Stimulated activated CD4-positive, alpha-beta T cell treated with anti-CD3 and anti-CD28 coated beads, Interleukin-2, amount 100 ng/mL, for 48 hours (primary cell): ENCODE measurements around the gene PRRC2B.
"Not testable (repeated sequence)": the region's sequence is repeated elsewhere in the genome, so short reads cannot be mapped to it uniquely, and the experiment has no call there.

Experiments used
- DNase-seq, 2 donors: peaks; one replicate each; pipeline ENCODE4 v3.0.0-alpha.2; 2020

The PRRC2B gene

DNA sequence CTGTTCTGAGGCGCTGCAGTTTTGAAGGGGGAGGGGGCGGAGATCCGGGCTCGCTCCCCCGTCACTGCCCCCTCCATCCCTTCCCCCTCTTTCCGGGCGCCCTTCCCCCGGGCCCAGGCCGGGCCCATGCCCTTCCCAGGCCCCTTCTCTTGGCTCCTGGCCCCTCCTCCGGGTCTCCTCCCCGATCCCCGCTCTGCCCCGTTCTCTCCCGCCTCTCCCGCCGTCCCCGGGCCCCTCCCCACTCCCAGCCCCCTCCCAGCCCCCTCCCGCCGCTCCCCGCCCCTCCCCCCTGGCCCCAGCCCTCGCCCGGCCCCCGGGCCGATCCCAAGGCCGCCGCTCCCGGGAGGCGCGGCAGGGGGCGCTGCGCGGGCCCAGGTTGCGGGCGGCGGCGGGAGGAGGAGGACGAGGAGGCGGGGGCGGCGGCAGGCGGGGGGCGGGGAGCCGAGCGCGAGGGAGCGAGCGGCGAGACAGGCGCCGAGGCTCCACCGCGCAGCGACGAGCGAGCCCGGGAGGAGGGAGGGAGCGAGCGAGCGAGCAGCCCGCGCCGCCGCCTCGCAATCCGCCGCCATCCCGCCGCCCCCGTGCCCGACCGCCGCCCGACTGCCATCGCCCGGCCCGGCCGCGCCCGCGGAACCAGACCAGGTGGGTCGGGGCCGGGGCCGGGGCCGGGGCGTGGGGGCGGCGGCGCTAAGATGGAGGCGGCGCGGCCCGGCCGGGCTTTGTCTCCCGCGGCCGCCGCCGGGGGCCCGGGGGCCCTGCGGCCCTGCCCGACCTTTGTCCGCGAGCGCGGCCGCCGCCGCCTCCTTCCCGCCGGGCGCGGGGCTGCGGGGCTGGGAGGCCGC, at the start of gene PRRC2B:
Gene PRRC2B, plus strand, starts transcription at position 465 of the 842 bp plus-strand sequence. CDS start 36,059 bp downstream, outside the sequence.
- DNase-seq = peak; percentile 76 to 89

GRCh38 chr9:131344931-131345535, 48.9 kb upstream of the PRRC2B start:
- not testable (repeated sequence) for DNase-seq

DNA sequence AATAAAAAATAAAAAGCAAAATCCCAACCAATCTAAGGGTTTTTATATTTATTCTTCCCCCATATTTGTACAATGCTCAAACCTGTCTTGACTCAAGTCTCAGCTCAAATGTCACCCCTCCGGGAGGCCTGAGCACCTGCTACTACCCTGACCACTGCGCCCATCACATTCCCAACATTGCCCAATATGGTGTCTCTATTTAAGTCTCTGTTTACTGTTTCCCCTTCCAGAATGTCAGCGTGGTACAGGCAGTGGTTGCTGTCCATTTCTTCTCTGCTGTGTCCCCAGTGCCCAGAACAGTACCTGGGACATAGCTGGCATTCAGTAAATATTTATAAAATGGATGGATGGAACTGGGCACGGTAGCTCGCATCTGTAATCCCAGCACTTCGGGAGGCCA, 47.3 kb upstream of the PRRC2B start:
- no peak for DNase-seq

GRCh38 chr9:131347376-131348020, 46.4 kb upstream of the PRRC2B start:
- no peak for DNase-seq

GRCh38 chr9:131348631-131349521, 45.0 kb upstream of the PRRC2B start:
- DNase-seq = no peak

- no peak for DNase-seq
Observed at GRCh38 chr9:131349522-131349880, 44.4 kb upstream of the PRRC2B start.

DNA sequence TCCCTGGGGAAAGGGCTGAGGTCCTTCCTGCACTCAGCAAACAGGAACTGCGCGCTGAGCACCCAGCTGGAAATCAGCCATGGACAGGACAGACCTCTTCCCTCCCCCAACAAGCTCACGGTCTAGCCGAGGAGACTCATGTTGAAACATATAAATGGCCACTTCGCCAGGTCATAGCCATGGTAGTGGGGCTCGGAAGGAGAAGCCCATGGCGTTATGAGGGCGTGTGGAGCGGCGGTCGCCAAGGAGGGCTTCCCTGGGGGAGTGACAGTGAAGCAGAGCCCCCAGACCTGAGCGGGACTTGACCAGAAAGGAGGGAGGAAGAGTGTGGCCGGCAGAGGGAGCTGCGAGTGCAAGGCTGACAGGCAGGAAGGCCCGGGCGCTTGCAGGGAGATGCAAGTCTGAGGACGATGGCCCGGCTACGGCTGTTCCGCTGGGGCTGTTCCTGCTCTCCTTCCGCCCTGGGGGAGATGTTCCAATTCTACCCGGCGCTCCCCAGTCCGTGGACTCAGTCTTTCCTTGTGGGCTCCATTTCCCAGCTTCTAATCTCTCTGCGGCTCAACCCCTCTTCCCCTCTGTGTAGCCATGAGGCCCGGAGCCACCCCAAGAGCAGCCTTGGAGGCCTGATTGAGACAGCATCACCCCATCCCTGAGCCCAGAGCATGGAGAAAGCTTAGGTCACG, 43.9 kb upstream of the PRRC2B start:
- peak; percentile 86 to 89 for DNase-seq

- not testable (repeated sequence) for DNase-seq
Observed at GRCh38 chr9:131356479-131356878, 37.4 kb upstream of the PRRC2B start.

DNA sequence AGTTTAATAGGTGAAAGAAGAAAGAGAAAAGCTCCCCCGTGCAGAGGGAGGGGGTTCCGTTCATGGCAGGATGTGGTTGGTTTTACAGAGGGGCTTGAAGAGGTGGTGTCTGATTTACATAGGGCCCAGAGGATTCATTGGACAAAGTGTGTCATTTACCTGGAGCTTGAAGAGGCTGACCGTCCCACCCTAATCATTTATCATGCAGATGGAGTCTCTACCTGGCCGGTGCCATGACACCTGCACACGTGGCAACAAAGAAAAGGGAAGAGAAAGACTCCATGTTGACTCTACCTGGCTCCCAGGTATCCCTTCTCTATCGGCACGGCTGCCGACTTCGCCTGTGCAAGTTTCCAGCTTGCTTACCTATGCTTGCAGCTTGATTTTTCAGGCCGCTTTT, 35.3 kb upstream of the PRRC2B start:
- DNase-seq = no peak

- DNase-seq = no peak
Observed at GRCh38 chr9:131361202-131361833, 32.6 kb upstream of the PRRC2B start.

DNA sequence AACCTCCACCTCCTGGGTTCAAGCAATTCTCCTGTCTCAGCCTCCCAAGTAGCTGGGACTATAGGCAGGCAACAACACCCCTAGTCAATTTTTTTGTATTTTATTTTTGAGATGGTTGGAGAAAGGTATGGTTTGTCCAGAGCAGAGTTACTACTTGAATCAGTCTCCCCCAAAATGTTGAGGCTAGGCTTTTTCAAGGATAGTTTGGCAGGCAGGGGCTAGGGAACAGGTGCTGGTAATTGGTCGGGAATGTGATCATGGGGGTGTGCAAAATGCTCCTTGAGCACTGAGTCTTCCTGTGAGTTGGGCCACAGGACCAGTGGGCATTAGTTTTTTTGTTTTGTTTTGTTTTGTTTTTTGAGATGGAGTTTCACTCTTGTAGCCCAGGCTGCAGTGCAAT, 28.3 kb upstream of the PRRC2B start:
- no peak for DNase-seq

DNA sequence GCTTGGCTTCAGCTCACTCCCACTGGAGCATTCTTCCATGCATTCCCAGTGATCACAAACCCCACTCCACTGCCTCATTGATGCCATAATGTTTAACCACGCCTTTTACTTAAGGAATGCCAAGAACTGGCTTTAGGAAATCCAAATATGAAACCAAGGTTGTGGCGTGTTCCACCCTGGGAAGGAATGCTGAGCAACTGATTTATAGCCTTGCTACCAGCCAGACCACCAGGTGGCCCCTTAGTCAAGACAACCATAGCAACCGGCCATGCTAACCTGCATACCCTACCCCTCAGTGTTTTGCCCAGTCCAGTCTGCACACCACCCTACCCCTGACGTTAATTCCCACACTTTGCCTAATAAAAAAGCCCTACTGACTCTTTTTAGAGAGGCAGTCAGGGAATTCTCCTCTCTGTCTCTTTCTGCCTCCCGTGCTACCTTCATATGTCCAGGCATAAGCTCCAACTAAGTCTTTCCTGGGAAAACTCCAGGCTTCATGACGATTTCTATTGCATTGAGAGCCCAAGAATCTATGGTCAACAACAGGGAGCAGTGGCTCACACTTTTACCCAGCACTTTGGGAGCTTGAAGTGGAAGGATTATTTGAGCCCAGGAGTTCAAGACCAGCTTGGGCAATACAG, 27.0 kb upstream of the PRRC2B start:
- DNase-seq = no peak

GRCh38 chr9:131367450-131367849, 26.4 kb upstream of the PRRC2B start:
- DNase-seq = no peak

- DNase-seq = no peak
Observed at GRCh38 chr9:131370638-131371037, 23.2 kb upstream of the PRRC2B start.

- DNase-seq = not testable (repeated sequence)
Observed at GRCh38 chr9:131372599-131372973, 21.3 kb upstream of the PRRC2B start.

- DNase-seq = not testable (repeated sequence)
Observed at GRCh38 chr9:131374638-131375037, 19.2 kb upstream of the PRRC2B start.

- no peak for DNase-seq
Observed at GRCh38 chr9:131379056-131379455, 14.8 kb upstream of the PRRC2B start.

DNA sequence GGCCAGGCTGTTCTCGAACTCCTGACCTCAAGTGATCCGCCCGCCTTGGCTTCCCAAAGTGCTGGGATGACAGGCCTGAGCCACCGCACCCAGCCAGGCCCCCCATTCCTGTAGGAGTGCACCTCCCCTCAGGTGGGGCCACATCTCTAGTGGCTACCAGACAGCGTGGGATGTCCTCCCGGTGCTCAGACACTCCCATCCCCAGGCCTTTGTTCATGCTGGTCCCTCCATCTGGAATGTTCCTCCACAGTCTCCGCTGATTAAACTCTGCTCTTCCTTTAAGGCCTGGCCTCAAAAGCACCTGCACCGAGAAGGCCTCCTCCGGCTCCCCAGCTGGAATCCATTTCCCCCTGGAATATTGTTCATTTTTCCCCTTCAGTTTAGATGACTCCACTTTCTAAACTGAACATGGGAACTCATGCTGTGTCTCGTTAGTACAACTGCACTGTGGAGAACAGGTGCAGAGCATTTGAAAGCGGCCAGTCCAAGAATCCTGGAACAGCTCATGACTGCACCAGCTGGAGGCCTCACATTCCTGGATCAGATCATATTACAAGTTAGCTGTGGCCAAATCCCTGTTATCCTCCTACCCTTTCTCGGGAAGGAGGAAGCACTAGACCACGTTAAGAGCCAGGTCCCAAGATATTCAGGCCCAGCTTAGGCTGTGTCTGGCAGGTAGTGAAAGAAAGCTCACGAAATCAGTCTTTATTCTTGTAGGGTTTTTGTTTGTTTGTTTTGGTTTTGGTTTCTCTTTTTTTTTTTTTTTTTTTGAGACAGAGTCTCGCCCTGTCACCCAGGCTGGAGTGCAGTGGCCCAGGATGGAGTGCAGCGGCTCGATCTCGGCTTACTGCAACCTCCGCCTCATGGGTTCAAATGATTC, 10.8 kb upstream of the PRRC2B start:
- no peak for DNase-seq

DNA sequence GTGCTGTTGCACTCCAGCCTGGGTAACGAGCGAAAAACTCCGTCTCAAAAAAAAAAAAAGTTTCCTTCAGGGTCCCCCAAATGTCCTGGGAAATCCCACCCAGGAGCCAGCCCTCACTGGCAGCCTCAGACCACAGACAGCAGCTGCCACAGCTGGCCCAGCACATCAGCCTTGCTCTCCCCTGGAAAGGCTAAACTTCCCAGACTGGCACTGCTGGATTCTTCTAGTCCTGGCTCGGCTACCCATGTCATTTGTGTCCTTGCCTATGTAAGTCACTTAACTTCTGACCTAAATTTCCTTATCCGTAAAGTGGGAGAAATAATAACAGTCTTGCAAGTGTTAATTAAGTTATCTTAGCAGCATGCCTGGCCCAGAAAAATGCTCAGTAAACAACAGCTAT, 8.6 kb upstream of the PRRC2B start:
- no peak for DNase-seq

DNA sequence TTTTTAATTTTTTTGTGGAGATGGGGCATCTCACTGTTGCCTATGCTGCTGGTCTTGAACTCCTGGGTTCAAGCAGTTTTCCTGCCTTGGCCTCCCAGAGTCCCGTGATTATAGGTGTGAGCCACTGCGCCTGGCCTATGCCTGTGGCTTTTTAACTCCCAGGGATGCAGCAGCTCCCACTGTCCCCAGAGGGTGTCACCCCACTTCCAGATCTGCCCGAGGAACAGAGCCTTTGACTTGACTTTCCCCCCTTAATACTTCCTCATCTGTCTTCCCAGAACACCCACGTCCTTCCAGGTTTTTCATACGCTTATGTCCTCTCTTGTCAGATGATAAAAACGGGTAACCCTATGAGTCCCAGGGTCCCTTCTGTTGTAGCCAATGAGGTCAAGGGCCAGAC, 7.6 kb upstream of the PRRC2B start:
- no peak for DNase-seq
